Neural progenitor cell (in vitro differentiated cells): ENCODE measurements around the gene XIST. TPM values are rescaled to one million over a fixed set of nuclear protein-coding genes. Genes with fewer than 3 reads are reported as not detected.

Source experiments
- DNase-seq: peaks from one replicate; pipeline ENCODE4 v3.0.0-alpha.2; 2016; ENCODE audit warnings: low spot score
- H2AFZ ChIP-seq: fragments of 200-600 bp; sonication (generic); replicated peaks from 2 replicates; pipeline ENCODE4 v1.6.1; 2016; ENCODE audit warnings: antibody characterized with exemption
- H3F3A ChIP-seq: fragments of 200-600 bp; sonication (generic); 2 replicates; pipeline ENCODE4 v1.6.1; 2016; ENCODE audit warnings: antibody characterized with exemption, low read depth
- H3K27ac ChIP-seq: fragments of 200-600 bp; sonication (generic); 2 replicates; pipeline ENCODE4 v1.5.1; 2016; ENCODE audit warnings: mild to moderate bottlenecking
- H3K27me3 ChIP-seq: fragments of 200-600 bp; sonication (generic); 2 replicates; pipeline ENCODE4 v1.6.1; 2016; ENCODE audit warnings: mild to moderate bottlenecking, moderate library complexity
- H3K36me3 ChIP-seq: fragments of 200-600 bp; sonication (generic); 2 replicates; pipeline ENCODE4 v1.5.1; 2016
- H3K4me1 ChIP-seq: fragments of 200-600 bp; sonication (generic); 2 replicates; pipeline ENCODE4 v1.6.1; 2016; ENCODE audit warnings: mixed run types
- H3K4me2 ChIP-seq: fragments of 200-600 bp; sonication (generic); 2 replicates; pipeline ENCODE4 v1.6.1; 2016
- H3K4me3 ChIP-seq: fragments of 200-600 bp; sonication (generic); 2 replicates; pipeline ENCODE4 v1.5.1; 2016
- H3K79me2 ChIP-seq: fragments of 200-600 bp; sonication (generic); 2 replicates; pipeline ENCODE4 v1.6.1; 2016; ENCODE audit warnings: low read depth
- H3K9ac ChIP-seq: fragments of 200-600 bp; sonication (generic); 2 replicates; pipeline ENCODE4 v1.6.1; 2016
- H3K9me3 ChIP-seq: fragments of 200-600 bp; sonication (generic); 2 replicates; pipeline ENCODE4 v1.5.1; 2016; ENCODE audit warnings: low read depth
- H4K20me1 ChIP-seq: fragments of 200-600 bp; sonication (generic); 2 replicates; pipeline ENCODE4 v1.6.1; 2016; ENCODE audit warnings: low read depth
- H3K27ac Mint-ChIP-seq: 3 replicates; pipeline ENCODE4 v1.8.0; 2021; ENCODE audit warnings: mixed read lengths
- H3K27me3 Mint-ChIP-seq: 2 replicates; pipeline ENCODE4 v1.8.0; 2022; ENCODE audit warnings: low read depth, mild to moderate bottlenecking, inconsistent platforms, moderate library complexity, mixed read lengths; ENCODE audit not compliant: insufficient read depth
- H3K36me3 Mint-ChIP-seq: 3 replicates; pipeline ENCODE4 v1.8.0; 2021; ENCODE audit warnings: mixed read lengths
- H3K4me1 Mint-ChIP-seq: 3 replicates; pipeline ENCODE4 v1.8.0; 2021; ENCODE audit warnings: mixed read lengths
- H3K4me3 Mint-ChIP-seq: 3 replicates; pipeline ENCODE4 v1.8.0; 2021; ENCODE audit warnings: mild to moderate bottlenecking, moderate library complexity, mixed read lengths
- H3K9me3 Mint-ChIP-seq: 3 replicates; pipeline ENCODE4 v1.8.0; 2020; ENCODE audit warnings: mixed read lengths
- CTCF ChIP-seq: fragments of 200-600 bp; sonication (generic); IDR thresholded peaks from 2 replicates; pipeline ENCODE4 v1.5.1; 2017; ENCODE audit warnings: antibody characterized with exemption, mild to moderate bottlenecking
- EZH2 ChIP-seq: fragments of 200-600 bp; sonication (generic); IDR thresholded peaks from 2 replicates; pipeline ENCODE4 v1.6.1; 2017; ENCODE audit warnings: antibody characterized with exemption, mild to moderate bottlenecking, moderate library complexity
- EZH2phosphoT487 ChIP-seq: fragments of 200-600 bp; sonication (generic); IDR thresholded peaks from 2 replicates; pipeline ENCODE4 v1.6.1; 2017; ENCODE audit warnings: antibody characterized with exemption
- total RNA-seq: library from RNA; depleted of rRNA; stranded (reverse); fragments of >200 nt; gene quantifications from 2 replicates; pipeline ENCODE4 v1.2.3, GENCODE V29; 2015; ENCODE audit warnings: low replicate concordance

XIST gene
- total RNA-seq, 1 donor from 2014 or later: not detected

GRCh38 chrX:73841337-73841736 is 11.2 kb downstream of the XIST start:
- H2AFZ ChIP-seq: no peak overlapping the region
- H3K27ac ChIP-seq: no peak overlapping the region
- no peaks in the 10 kb centered on the region for H3K4me1 Mint-ChIP-seq
- H3K4me1 ChIP-seq: no peaks in the 10 kb centered on the region
- H3K4me3 Mint-ChIP-seq: no peak overlapping the region
- no peaks in the 10 kb centered on the region for H4K20me1 ChIP-seq
- no peaks in the 10 kb centered on the region for H3F3A ChIP-seq
- no peaks in the 10 kb centered on the region for H3K9me3 ChIP-seq
- no peaks in the 10 kb centered on the region for H3K36me3 ChIP-seq
- no peaks in the 10 kb centered on the region for H3K36me3 Mint-ChIP-seq
- H3K27ac Mint-ChIP-seq: no peak overlapping the region
- H3K79me2 ChIP-seq: no peaks in the 10 kb centered on the region
- peaks cover 2% of the 10 kb centered on the region for H3K27me3 Mint-ChIP-seq
- H3K9ac ChIP-seq: no peak overlapping the region
- H3K27me3 ChIP-seq: no peaks in the 10 kb centered on the region
- no peak overlapping the region for H3K4me3 ChIP-seq
- no peaks in the 10 kb centered on the region for H3K9me3 Mint-ChIP-seq
- no peak for DNase-seq
- H3K4me2 ChIP-seq: no peak overlapping the region
- TF ChIP-seq EZH2: no peak
- TF ChIP-seq EZH2phosphoT487: no peak
- no peak for TF ChIP-seq CTCF

GRCh38 chrX:73840120-73840924 is 12.2 kb downstream of the XIST start:
- no peak for DNase-seq
- Histone ChIP-seq H3K4me3 (no peak overlapping the region), H3K4me2 (no peak overlapping the region), H3K9ac (no peak overlapping the region), H3K4me1 (no peaks in the 10 kb centered on the region), H3K27me3 (no peaks in the 10 kb centered on the region), H3F3A (no peaks in the 10 kb centered on the region), H2AFZ (no peak overlapping the region), H3K27ac (no peak overlapping the region), H3K9me3 (no peaks in the 10 kb centered on the region), H3K79me2 (no peaks in the 10 kb centered on the region), H3K36me3 (no peaks in the 10 kb centered on the region), H4K20me1 (no peaks in the 10 kb centered on the region)
- no peaks in the 10 kb centered on the region for H3K36me3 Mint-ChIP-seq
- H3K4me3 Mint-ChIP-seq: no peak overlapping the region
- H3K27me3 Mint-ChIP-seq: peaks cover 2% of the 10 kb centered on the region
- H3K27ac Mint-ChIP-seq: no peak overlapping the region
- H3K4me1 Mint-ChIP-seq: no peaks in the 10 kb centered on the region
- H3K9me3 Mint-ChIP-seq: no peaks in the 10 kb centered on the region
- TF ChIP-seq CTCF: no peak
- TF ChIP-seq EZH2phosphoT487: no peak
- no peak for TF ChIP-seq EZH2

- Histone ChIP-seq H3K4me1 (no peaks in the 10 kb centered on the region), H3F3A (no peaks in the 10 kb centered on the region), H3K9ac (no peak overlapping the region), H3K36me3 (no peaks in the 10 kb centered on the region), H3K79me2 (no peaks in the 10 kb centered on the region), H3K27me3 (no peaks in the 10 kb centered on the region), H4K20me1 (no peaks in the 10 kb centered on the region), H3K4me2 (no peak overlapping the region), H2AFZ (no peak overlapping the region), H3K27ac (no peak overlapping the region), H3K4me3 (no peak overlapping the region), H3K9me3 (no peaks in the 10 kb centered on the region)
- DNase-seq: no peak
- no peaks in the 10 kb centered on the region for H3K36me3 Mint-ChIP-seq
- no peak overlapping the region for H3K4me3 Mint-ChIP-seq
- no peaks in the 10 kb centered on the region for H3K27me3 Mint-ChIP-seq
- H3K27ac Mint-ChIP-seq: no peak overlapping the region
- TF ChIP-seq EZH2phosphoT487 (no peak), EZH2 (no peak)
- no peaks in the 10 kb centered on the region for H3K9me3 Mint-ChIP-seq
- no peaks in the 10 kb centered on the region for H3K4me1 Mint-ChIP-seq
Measured at GRCh38 chrX:73839152-73839551, 13.4 kb downstream of the XIST start.

- Mint-ChIP-seq H3K27me3 (no peaks in the 10 kb centered on the region), H3K4me3 (no peak overlapping the region), H3K4me1 (no peaks in the 10 kb centered on the region), H3K27ac (no peak overlapping the region), H3K36me3 (no peaks in the 10 kb centered on the region), H3K9me3 (no peaks in the 10 kb centered on the region)
- no peak overlapping the region for H2AFZ ChIP-seq
- no peaks in the 10 kb centered on the region for H3K27me3 ChIP-seq
- H3K4me2 ChIP-seq: no peak overlapping the region
- no peak for DNase-seq
- H3K4me1 ChIP-seq: no peaks in the 10 kb centered on the region
- no peak overlapping the region for H3K4me3 ChIP-seq
- no peaks in the 10 kb centered on the region for H3K9me3 ChIP-seq
- no peak overlapping the region for H3K9ac ChIP-seq
- TF ChIP-seq EZH2phosphoT487 (no peak), CTCF (no peak), EZH2 (no peak)
- no peaks in the 10 kb centered on the region for H3K79me2 ChIP-seq
- no peaks in the 10 kb centered on the region for H3K36me3 ChIP-seq
- H3F3A ChIP-seq: no peaks in the 10 kb centered on the region
- H3K27ac ChIP-seq: no peak overlapping the region
- H4K20me1 ChIP-seq: no peaks in the 10 kb centered on the region
Measured at GRCh38 chrX:73838123-73838522, 14.4 kb downstream of the XIST start.
